Right kidney (tissue), 9 donors: ENCODE results near the gene PTPA.

Experiments used
- DNase-seq: peaks from one replicate; pipeline ENCODE4 v3.0.0-alpha.2; 2016
- long read RNA-seq, 8 donors: transcript quantifications; one replicate each; lab custom pipeline, GENCODE V29; 2026

The PTPA gene
- long read RNA-seq, donor 1, transcript PTPA-207 (10 exons, 2,737 nt) = major isoform, 24 of 117 reads
- long read RNA-seq, donor 1, transcript PTPA-210 (3 exons, 1,153 nt) = minor isoform, 8 of 117 reads
- long read RNA-seq, donor 1, partial matches to known transcripts = 72 of 117 reads
- long read RNA-seq, donor 1, other reads (novel, unspliced or antisense) = 0 of 117 reads
- long read RNA-seq, donor 2, transcript PTPA-210 (3 exons, 1,153 nt) = minor isoform, 12 of 33 reads
- long read RNA-seq, donor 2, transcript PTPA-207 (10 exons, 2,737 nt) = major isoform, 16 of 33 reads
- long read RNA-seq, donor 2, partial matches to known transcripts = 0 of 33 reads
- long read RNA-seq, donor 2, other reads (novel, unspliced or antisense) = 0 of 33 reads
- long read RNA-seq, donor 3, transcript PTPA-207 (10 exons, 2,737 nt) = major isoform, 13 of 29 reads
- long read RNA-seq, donor 3, transcript PTPA-210 (3 exons, 1,153 nt) = minor isoform, 11 of 29 reads
- long read RNA-seq, donor 3, partial matches to known transcripts = 0 of 29 reads
- long read RNA-seq, donor 3, other reads (novel, unspliced or antisense) = 0 of 29 reads
- long read RNA-seq, donor 4, transcript PTPA-210 (3 exons, 1,153 nt) = minor isoform, 10 of 86 reads
- long read RNA-seq, donor 4, transcript PTPA-214 (3 exons, 988 nt) = minor isoform, 7 of 86 reads
- long read RNA-seq, donor 4, transcript PTPA-207 (10 exons, 2,737 nt) = major isoform, 12 of 86 reads
- long read RNA-seq, donor 4, partial matches to known transcripts = 50 of 86 reads
- long read RNA-seq, donor 4, other reads (novel, unspliced or antisense) = 0 of 86 reads
- long read RNA-seq, donor 5, transcript PTPA-207 (10 exons, 2,737 nt) = major isoform, 18 of 33 reads
- long read RNA-seq, donor 5, transcript PTPA-210 (3 exons, 1,153 nt) = minor isoform, 9 of 33 reads
- long read RNA-seq, donor 5, partial matches to known transcripts = 0 of 33 reads
- long read RNA-seq, donor 5, other reads (novel, unspliced or antisense) = 0 of 33 reads
- long read RNA-seq, donor 6, transcript PTPA-207 (10 exons, 2,737 nt) = major isoform, 14 of 49 reads
- long read RNA-seq, donor 6, transcript PTPA-214 (3 exons, 988 nt) = minor isoform, 6 of 49 reads
- long read RNA-seq, donor 6, transcript PTPA-210 (3 exons, 1,153 nt) = minor isoform, 9 of 49 reads
- long read RNA-seq, donor 6, partial matches to known transcripts = 14 of 49 reads
- long read RNA-seq, donor 6, other reads (novel, unspliced or antisense) = 0 of 49 reads
- long read RNA-seq, donor 7, transcript PTPA-210 (3 exons, 1,153 nt) = major isoform, 18 of 47 reads
- long read RNA-seq, donor 7, transcript PTPA-207 (10 exons, 2,737 nt) = minor isoform, 14 of 47 reads
- long read RNA-seq, donor 7, transcript PTPA-214 (3 exons, 988 nt) = minor isoform, 5 of 47 reads
- long read RNA-seq, donor 7, transcript PTPA-216 (3 exons, 857 nt) = minor isoform, 5 of 47 reads
- long read RNA-seq, donor 7, partial matches to known transcripts = 0 of 47 reads
- long read RNA-seq, donor 7, other reads (novel, unspliced or antisense) = 0 of 47 reads
- long read RNA-seq, donor 8, transcript PTPA-207 (10 exons, 2,737 nt) = major isoform, 13 of 60 reads
- long read RNA-seq, donor 8, transcript PTPA-210 (3 exons, 1,153 nt) = minor isoform, 9 of 60 reads
- long read RNA-seq, donor 8, partial matches to known transcripts = 29 of 60 reads
- long read RNA-seq, donor 8, other reads (novel, unspliced or antisense) = 0 of 60 reads

DNA sequence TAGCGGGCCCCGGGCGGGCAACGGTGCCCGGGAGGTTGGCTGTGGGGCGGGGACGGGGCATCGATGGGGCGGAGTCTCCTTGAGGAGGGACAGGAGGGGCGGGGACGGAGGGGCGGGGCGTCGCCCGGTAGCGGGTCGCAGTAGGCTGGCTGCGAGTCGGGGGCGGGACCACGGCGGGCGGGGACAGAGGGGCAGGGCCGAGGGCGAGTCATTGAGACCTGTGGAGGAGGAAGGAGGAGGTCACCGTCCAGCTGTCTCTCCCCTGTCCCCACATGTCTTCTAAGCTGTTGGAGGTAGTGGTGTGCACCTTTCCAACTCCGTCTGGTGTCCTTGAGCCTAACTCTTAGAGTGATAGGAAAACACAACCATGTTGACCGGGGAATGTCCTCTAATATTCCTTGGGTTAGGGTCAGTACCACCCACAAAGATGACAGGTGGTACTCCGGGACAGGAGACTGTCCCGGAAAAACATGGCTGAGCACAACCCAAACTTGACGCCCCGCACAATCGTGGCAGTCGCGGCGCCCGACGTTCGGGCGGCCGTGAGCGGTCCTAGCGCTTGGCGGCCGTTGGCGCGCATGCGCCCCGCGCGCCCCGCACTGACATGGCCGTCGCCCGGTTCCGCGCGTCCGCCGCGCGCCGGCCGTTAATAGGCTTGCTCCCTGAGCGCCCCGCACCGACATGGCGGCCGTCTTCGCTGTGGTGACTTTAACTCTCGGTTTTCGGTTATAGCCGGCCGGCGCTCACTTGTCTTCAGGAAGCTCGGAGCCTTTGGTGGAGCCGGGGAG is at the start of gene PTPA, which contains the start of gene CRAT:
Gene PTPA (plus strand): TSS at position 676 of the 788 bp plus-strand sequence. CDS start 186 bp downstream, outside the sequence.
Gene CRAT (minus strand): TSS at position 54 of the 788 bp plus-strand sequence. CDS start 284 bp downstream, outside the sequence.
- DNase-seq = peak; percentile 96

GRCh38 chr9:129063061-129063460 is 48.2 kb upstream of the PTPA start:
- DNase-seq = no peak

- DNase-seq = no peak
Measured at GRCh38 chr9:129064499-129064908, 46.7 kb upstream of the PTPA start.

DNA sequence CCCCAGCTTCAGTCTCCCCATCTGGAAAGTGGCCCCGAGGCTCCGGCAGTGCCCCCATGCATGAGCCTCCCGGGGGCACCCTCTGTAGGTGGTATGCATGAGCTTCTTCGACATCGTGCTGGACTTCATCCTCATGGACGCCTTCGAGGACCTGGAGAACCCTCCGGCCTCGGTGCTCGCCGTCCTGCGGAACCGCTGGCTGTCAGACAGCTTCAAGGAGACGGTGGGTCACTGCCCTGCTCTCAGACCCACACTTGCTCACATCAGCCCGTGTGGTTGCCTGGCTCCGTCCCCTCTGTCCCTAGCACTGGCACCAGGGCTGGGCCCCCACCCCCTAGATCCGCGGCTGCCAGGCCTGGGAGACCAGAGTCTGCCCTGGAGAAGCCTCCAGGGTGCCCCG is 43.1 kb upstream of the PTPA start:
- no peak for DNase-seq

DNA sequence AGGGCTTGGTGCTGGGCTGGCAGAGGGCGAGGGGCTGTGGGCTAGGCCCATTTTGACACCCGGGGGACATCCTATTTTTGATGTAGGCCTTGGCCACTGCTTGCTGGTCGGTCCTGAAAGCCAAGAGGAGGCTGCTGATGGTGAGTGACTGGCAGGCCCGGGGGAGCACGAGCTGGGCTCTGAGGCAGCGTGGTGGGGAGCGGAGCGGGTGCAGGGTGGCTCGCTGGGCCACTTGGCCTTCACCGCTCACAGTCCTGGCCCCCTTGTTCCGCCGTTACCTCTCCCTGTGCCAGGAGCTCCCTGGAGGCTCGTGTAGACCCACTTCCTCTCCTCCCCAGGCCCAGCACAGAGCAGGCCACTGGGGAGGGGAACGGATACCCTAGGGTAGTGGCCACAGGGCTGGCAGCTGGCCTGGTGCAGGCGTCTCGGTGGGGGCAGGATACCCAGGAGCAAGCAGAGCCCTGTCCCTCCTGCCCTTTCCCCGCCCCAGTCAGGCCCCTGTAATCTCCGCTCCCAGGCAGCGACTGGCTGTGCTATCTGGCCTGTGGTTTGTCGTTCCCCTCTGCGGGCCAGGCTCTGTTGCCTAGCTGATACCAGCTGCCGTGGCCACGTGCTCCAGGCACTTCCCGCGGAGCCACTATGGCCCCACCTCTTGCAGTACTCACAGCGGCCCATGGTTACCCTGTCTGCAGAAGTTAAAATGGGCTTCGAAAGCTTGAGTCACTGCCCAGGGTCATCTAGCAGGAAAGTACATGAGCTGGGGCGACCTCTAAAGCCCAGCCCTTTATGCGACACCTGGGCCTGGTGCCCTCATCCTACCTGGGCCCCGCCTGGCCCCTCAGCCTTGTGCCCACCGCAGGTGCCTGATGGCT is 42.0 kb upstream of the PTPA start:
- DNase-seq = no peak

- DNase-seq = no peak
Measured at GRCh38 chr9:129069862-129070641, 41.2 kb upstream of the PTPA start.

- no peak for DNase-seq
Measured at GRCh38 chr9:129070696-129071525, 40.3 kb upstream of the PTPA start.

- no peak for DNase-seq
Measured at GRCh38 chr9:129071526-129072126, 39.6 kb upstream of the PTPA start.

- DNase-seq = no peak
Measured at GRCh38 chr9:129072171-129072570, 39.0 kb upstream of the PTPA start.

GRCh38 chr9:129073404-129073803 is 37.8 kb upstream of the PTPA start:
- no peak for DNase-seq

DNA sequence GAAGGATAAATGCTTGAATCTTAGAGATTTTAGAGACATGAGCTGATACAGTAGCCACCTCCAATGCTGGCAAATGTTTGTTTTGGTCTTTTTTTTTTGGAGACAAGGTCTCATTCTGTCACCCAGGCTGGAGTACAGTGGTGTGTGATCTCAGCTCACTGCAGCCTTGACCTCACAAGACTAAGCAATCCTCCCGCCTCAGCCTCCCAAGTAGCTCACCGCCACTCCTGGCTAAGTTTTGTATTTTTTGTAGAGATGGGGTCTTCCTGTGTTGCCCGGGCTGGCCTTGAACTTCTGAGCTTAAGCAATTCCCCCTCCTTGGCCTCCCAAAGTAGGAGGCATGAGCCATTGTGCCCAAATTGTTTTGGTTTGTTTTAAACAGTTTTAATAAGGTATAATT is 37.1 kb upstream of the PTPA start:
- no peak for DNase-seq

DNA sequence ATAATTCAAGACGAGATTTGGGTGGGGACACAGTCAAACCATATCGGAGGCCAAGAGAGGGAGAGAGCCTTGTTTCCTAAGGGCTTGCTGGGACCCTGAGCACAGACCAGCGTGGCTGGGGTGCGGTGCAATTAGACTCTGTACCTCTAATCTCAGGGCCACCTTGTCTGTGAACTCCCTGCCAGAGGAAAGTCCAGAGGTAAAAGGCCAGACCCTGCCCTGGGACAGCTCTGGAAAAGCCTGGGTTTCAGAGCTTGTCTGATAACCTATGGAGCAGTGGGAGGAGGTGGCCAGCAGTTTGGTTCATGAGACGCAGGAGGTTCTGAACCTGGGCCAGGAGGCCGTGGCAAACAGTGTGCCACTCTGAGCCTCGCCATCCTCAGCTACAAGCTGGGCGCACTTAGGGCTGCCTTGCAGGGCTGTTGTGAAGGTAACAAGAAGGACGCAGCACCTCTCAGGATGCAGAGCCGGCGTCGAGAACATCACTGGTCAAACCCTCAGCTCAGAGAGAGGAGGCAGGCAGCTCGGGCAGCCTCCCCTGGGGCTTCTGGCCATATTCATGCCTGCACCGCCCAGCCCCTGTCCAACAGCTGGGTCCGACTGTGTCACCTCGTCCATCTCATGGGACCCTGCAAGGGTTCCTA is 35.1 kb upstream of the PTPA start:
- no peak for DNase-seq

DNA sequence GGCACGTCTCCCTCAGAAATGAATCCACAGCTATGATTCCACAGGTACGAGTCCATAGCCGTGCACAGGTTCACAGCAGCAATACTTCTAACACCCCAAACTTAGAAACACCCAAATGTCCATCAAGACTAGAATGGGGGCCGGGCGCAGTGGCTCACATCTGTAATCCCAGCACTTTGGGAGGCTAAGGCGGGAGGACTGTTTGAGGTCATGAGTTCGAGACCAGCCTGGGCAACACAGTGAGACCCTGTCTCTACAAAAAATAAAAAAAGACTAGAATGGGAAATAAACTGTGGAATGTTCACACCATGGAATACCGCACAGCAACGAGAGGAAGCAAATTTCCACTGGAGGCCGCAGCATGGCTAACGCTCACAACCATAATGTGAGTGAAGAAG is 34.6 kb upstream of the PTPA start:
- DNase-seq = no peak

GRCh38 chr9:129077236-129077635 is 34.0 kb upstream of the PTPA start:
- no peak for DNase-seq

- no peak for DNase-seq
Measured at GRCh38 chr9:129078691-129079503, 32.3 kb upstream of the PTPA start.

DNA sequence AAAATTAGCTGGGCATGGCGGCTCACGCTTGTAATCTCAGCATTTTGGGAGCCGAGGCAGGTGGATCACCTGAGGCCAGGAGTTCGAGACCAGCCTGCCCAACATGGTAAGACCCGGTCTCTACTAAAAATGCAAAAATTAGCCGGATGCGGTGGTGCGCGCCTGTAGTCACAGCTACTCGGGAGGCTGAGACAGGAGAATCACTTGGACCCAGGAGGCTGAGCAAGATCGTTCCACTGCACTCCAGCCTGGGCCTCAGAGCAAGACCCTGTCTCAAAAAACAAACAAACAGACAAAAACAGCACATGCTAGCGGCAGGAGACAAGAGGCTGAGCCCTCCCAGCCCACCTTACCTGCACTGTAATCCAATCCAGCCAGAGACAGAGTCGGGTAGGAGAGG is 31.4 kb upstream of the PTPA start:
- DNase-seq = no peak
